ENCODE results near the gene OR1K1. TPM values are rescaled to one million over a fixed set of nuclear protein-coding genes. Genes with fewer than 3 reads are reported as not detected.
"Not testable (repeated sequence)": the region's sequence is repeated elsewhere in the genome, so short reads cannot be mapped to it uniquely, and the experiment has no call there.

Gene OR1K1
- total RNA-seq, 2 experiments from 2014 or later = not detected

DNA sequence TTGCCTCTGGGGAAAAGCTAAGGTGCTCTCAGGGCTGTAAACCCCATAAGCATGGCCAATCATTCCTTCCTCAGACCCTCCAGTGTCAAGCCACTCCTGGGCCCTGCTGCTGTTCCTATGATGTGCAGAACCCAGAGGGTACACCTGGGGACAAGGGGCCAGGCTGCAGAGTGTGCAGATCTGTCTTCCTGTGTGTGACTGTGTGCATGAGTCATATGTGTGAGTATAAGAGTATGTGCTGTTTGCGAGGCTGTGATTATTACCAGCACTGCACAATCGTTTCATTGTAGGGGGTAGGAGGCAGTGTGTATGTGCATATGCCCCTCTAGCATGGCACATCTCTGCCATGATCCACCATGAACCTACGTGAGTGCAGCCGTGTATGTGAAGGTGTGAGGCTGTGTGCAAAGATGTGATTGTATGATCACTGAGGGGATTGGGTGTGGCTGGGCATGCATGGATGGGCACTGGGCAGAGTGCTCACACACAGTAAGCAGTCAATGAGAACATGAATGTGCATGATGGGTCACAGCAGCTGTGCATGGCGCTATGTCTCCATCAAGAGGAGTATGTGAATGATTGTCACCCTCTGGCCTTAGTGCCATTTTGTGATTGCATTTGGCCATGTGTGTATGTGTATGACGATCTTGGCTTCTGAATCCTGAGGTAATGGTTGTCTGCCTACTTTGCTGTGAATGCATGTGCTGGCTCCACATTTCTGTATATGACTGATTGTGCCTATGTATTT lies 2.4 kb upstream of the OR1K1 start:
- Mint-ChIP-seq H3K36me3 (ENCODE audit: low read depth) (no peaks in the 10 kb centered on the region), H3K4me3 (no peak overlapping the region), H3K27ac (no peak overlapping the region), H3K9me3 (no peaks in the 10 kb centered on the region), H3K27me3 (no peaks in the 10 kb centered on the region), H3K4me1 (ENCODE audit: low read depth) (no peaks in the 10 kb centered on the region)
- intact Hi-C loops (cut with micrococcal nuclease) = no loop called here
- no peak for DNase-seq
- ATAC-seq = no peak
- TF ChIP-seq, protein P1, sequence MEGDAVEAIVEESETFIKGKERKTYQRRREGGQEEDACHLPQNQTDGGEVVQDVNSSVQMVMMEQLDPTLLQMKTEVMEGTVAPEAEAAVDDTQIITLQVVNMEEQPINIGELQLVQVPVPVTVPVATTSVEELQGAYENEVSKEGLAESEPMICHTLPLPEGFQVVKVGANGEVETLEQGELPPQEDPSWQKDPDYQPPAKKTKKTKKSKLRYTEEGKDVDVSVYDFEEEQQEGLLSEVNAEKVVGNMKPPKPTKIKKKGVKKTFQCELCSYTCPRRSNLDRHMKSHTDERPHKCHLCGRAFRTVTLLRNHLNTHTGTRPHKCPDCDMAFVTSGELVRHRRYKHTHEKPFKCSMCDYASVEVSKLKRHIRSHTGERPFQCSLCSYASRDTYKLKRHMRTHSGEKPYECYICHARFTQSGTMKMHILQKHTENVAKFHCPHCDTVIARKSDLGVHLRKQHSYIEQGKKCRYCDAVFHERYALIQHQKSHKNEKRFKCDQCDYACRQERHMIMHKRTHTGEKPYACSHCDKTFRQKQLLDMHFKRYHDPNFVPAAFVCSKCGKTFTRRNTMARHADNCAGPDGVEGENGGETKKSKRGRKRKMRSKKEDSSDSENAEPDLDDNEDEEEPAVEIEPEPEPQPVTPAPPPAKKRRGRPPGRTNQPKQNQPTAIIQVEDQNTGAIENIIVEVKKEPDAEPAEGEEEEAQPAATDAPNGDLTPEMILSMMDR (IDR thresholded peaks at IDR 0.05) = no peak
- POLR2A ChIA-PET = no interaction called here
- CTCF ChIA-PET = interaction anchor here (0.9 to 1.1 kb wide), 3 partner anchors 277 to 351 kb away, joined by 3 read pairs; no protein-coding TSS in a partner anchor

DNA sequence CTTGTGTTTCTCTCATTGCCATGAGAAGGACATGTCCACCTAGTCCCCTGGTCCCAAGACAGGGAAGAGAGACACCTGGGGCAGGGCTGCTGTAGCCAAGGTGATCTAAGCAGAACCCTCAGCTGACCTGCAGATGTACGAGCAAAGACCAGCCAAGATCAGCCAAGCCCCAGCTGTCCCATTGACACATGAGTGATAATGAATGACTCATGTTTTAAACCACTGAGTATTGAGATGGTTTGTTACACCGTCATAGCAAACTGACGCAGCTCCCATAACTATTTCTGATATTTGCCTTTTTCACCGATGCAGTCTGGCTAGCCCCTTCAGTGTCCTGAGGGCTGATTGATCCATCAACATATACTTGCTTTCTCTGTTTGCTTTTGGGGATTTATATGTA lies 6.7 kb downstream of the OR1K1 start:
- H3K27me3 Mint-ChIP-seq = no peaks in the 10 kb centered on the region
- ChIA-PET CTCF (interaction anchor here (0.7 to 7.0 kb wide), 4 partner anchors 307 to 708 kb away, joined by 3 to 73 read pairs (median 26); no protein-coding TSS in a partner anchor), POLR2A (no interaction called here)
- intact Hi-C loops (cut with micrococcal nuclease) = no loop called here
- TF ChIP-seq, protein P1 (IDR thresholded peaks at IDR 0.05) = no peak
- peak; percentile 31 for DNase-seq
- ATAC-seq = no peak
- H3K27ac Mint-ChIP-seq = no peak overlapping the region
- H3K36me3 Mint-ChIP-seq (ENCODE audit: low read depth) = peaks cover 5% of the 10 kb centered on the region
- peaks cover 23% of the 10 kb centered on the region for H3K4me1 Mint-ChIP-seq (ENCODE audit: low read depth)
- peaks cover 7% of the 10 kb centered on the region for H3K9me3 Mint-ChIP-seq
- no peak overlapping the region for H3K4me3 Mint-ChIP-seq

DNA sequence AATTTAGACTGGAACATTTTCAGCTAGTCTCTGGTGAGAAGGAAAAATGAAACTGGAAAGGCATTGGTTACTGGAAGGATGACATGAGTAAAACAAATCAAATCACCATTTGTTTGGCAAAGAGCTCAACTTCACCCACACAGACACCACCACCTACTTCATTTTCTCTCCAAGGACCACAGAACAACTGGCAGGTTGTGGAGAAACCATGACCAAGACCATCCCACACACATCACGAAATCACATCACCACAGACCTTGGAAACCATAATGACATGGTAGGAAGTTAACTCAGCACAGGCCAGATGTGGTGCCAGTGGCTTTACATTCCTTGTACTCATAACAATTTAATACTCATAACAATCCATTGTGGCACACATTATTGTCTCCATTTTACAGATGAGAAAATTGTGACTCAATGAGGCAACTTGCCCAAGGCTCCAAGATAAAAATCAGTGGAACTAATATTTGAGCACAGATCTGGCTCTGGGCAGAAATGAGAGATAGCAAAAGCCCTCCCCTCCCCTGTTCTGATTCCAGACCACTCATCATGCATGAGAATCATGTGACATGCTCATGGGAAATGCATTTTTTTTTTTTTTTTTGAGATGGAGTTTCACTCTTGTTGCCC lies 7.5 kb downstream of the OR1K1 start:
- Mint-ChIP-seq H3K27ac (peak overlapping the region; percentile 34), H3K27me3 (no peaks in the 10 kb centered on the region), H3K4me1 (ENCODE audit: low read depth) (peaks cover 23% of the 10 kb centered on the region), H3K4me3 (no peak overlapping the region), H3K9me3 (peaks cover 7% of the 10 kb centered on the region), H3K36me3 (ENCODE audit: low read depth) (peaks cover 5% of the 10 kb centered on the region)
- CTCF ChIA-PET = interaction anchor here (0.7 to 7.0 kb wide), 4 partner anchors 308 to 709 kb away, joined by 3 to 73 read pairs (median 26); no protein-coding TSS in a partner anchor
- POLR2A ChIA-PET = interaction anchor here (0.7 kb wide), 1 partner anchor 225 kb away, joined by 3 read pairs; no protein-coding TSS in a partner anchor
- intact Hi-C loops (cut with micrococcal nuclease) = no loop called here
- DNase-seq = peak; percentile 81
- TF ChIP-seq, protein P1 (IDR thresholded peaks at IDR 0.05) = no peak
- peak; percentile 74 for ATAC-seq

DNA sequence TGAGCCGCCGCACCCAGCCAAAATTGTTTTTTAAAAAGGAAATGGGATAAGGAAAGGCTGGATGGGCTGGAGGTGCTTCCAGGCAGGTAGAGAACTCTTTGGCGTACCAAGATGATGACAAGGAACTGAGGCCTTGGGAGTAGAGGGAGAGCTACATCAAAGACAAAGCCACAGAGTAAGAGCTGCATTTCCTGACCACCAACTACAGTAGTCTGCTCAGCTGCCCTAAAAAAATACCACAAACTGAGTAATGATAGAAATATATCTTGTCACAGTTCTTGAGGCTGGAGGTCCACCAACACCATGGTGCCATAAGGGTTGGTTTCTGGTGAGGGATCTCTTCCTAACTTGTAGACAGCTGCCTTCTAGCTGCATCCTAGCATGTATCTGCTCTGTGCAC lies 8.2 kb downstream of the OR1K1 start:
- Mint-ChIP-seq H3K36me3 (ENCODE audit: low read depth) (peaks cover 5% of the 10 kb centered on the region), H3K4me3 (no peak overlapping the region), H3K4me1 (ENCODE audit: low read depth) (peaks cover 23% of the 10 kb centered on the region), H3K27ac (no peak overlapping the region), H3K9me3 (peaks cover 7% of the 10 kb centered on the region), H3K27me3 (no peaks in the 10 kb centered on the region)
- intact Hi-C loops (cut with micrococcal nuclease) = no loop called here
- ChIA-PET CTCF (interaction anchor here (1.9 to 7.0 kb wide), 4 partner anchors 309 to 709 kb away, joined by 7 to 73 read pairs (median 26); no protein-coding TSS in a partner anchor), POLR2A (interaction anchor here (0.7 kb wide), 1 partner anchor 224 kb away, joined by 3 read pairs; no protein-coding TSS in a partner anchor)
- DNase-seq = no peak
- ATAC-seq = peak; percentile 10
- TF ChIP-seq, protein P1 (IDR thresholded peaks at IDR 0.05) = no peak

DNA sequence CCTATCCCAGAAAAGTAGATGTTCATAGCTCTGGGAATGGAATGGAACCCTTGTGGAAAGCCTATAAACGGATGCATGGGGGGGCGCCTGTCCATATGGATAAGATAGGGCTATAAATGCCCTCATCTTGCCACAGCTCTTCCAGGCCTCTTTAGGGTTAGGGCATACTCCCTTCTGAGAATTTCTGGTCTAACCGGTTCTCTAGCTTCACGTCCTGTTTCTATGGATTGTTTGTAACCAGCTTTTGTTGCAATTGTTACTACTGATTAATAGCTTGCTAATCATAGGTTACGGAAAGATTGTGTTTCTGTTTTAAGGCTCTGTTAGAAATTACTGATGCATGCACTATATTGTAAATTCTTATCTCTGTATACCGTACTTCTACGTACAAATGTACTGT lies 9.3 kb downstream of the OR1K1 start:
- ATAC-seq; POLR2A ChIA-PET; intact Hi-C loops (cut with micrococcal nuclease); H3K9me3 Mint-ChIP-seq; H3K27me3 Mint-ChIP-seq; H3K27ac Mint-ChIP-seq; H3K36me3 Mint-ChIP-seq (ENCODE audit: low read depth); H3K4me3 Mint-ChIP-seq; DNase-seq: not testable (repeated sequence)
- H3K4me1 Mint-ChIP-seq (ENCODE audit: low read depth) = peaks cover 23% of the 10 kb centered on the region
- CTCF ChIA-PET = interaction anchor here (0.9 to 7.0 kb wide), 6 partner anchors 27 to 710 kb away, joined by 3 to 73 read pairs (median 8); no protein-coding TSS in a partner anchor

Data from activated CD8-positive, alpha-beta T cell treated with anti-CD3 and anti-CD28 coated beads for 36 hours (primary cell).